Adrenal gland (tissue), 5 donors: ENCODE results near the gene CYB561D2.

Experiments
- CTCF ChIP-seq, 6 experiments: fragments of 450-650 bp in 4 of 6; fragments of 200-600 bp in 2 of 6; sonication (generic) in 1 of 6; IDR thresholded peaks; 1 replicate in 5 of 6; 2 replicates in 1 of 6; pipeline versions ENCODE4 v1.5.1 to v1.8.0; 2016 to 2021; ENCODE audit warnings: antibody characterized with exemption in 6 of 6, mild to moderate bottlenecking in 2 of 6, moderate library complexity in 1 of 6
- POLR2A ChIP-seq, 2 donors: fragments of 450-650 bp; IDR thresholded peaks; one replicate each; pipeline ENCODE4 v1.6.1; 2017; ENCODE audit warnings: antibody characterized with exemption in 2 of 2, mild to moderate bottlenecking in 2 of 2, moderate library complexity in 1 of 2
- donor health status: DM: no; HTN: no; CAD: no.

DNA sequence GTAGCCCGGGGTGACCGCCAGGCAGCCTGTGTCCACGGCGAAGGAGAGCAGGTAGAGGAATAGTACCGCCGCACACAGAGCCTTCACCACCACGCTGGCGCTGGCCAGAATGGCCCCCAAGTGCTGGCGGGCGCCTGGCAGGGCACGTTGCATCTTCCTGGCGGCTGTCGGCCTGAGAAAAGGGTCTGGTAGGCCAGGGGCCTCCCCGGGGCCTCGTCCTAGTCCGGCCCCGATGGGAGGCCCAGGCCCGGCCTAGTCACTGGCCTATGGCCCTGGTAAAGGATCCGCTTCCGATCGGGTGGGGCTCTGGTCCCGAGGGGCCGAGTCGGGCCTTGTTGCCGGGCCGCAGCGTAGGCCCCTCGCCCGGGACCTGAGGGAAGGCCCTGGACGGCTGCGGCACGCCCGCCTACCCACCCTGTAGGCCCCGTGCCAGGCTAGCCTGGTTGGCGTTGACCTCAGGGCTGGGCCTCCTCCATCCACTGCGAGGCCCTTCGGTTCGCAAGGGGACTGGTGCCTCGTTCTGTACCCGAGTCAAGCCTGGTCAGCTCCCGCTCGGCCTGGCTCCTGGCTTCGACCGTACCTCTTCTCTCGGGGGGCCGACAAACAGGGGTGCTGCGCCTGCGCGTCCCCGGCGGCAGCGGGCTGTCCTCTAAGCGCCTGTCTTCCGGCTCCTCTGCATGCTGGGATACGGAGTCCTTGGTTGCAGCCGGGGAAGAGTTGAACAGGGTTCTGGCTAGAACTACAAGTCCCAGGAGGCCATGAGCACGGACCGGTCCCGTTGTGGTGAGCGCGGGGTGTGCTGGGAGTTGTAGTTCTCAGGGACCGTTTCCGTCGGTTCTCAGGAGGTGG, 8.5 kb downstream of the CYB561D2 start, which contains the start of gene TMEM115:
- TF ChIP-seq POLR2A (IDR thresholded peaks at IDR 0.05) (peak; percentile 47 to 73), CTCF (IDR thresholded peaks at IDR 0.05) (no peak)
